SJSA1 (cell line): ENCODE results near the gene SH3BP5. TPM values are rescaled to one million over a fixed set of nuclear protein-coding genes. Genes with fewer than 3 reads are reported as not detected.
A peak's percentile ranks its signal among the peaks of the same experiment; 100 is the strongest.

Experiments used
- DNase-seq, 2 experiments: peaks; one replicate each; pipeline ENCODE4 v3.0.0-alpha.2; 2015 to 2020; ENCODE audit warnings: low spot score in 2 of 2, low read depth in 1 of 2
- H3K27ac ChIP-seq: fragments of 250-450 bp; sonication (Bioruptor Pico); 2 replicates; pipeline ENCODE4 v1.5.1; 2020; ENCODE audit warnings: mild to moderate bottlenecking, moderate library complexity
- H3K27me3 ChIP-seq: fragments of 250-450 bp; sonication (Bioruptor Pico); replicated peaks from 2 replicates; pipeline ENCODE4 v1.5.1; 2020; ENCODE audit warnings: mild to moderate bottlenecking, moderate library complexity
- H3K36me3 ChIP-seq: fragments of 250-450 bp; sonication (Bioruptor Pico); 2 replicates; pipeline ENCODE4 v1.5.1; 2020; ENCODE audit warnings: mild to moderate bottlenecking
- H3K4me1 ChIP-seq: fragments of 250-450 bp; sonication (Bioruptor Pico); replicated peaks from 2 replicates; pipeline ENCODE4 v1.6.1; 2021; ENCODE audit warnings: mild to moderate bottlenecking
- H3K4me3 ChIP-seq: fragments of 250-450 bp; sonication (Bioruptor Pico); 2 replicates; pipeline ENCODE4 v1.5.1; 2020; ENCODE audit warnings: mild to moderate bottlenecking
- H3K9me3 ChIP-seq: fragments of 250-450 bp; sonication (Bioruptor Pico); replicated peaks from 2 replicates; pipeline ENCODE4 v1.5.1; 2020; ENCODE audit warnings: mild to moderate bottlenecking
- total RNA-seq: library from RNA; depleted of rRNA; stranded (reverse); fragments of >200 nt; shearing (Covaris generic); gene quantifications from 2 replicates; pipeline ENCODE4 v1.2.3, GENCODE V29; 2014

The SH3BP5 gene
- total RNA-seq, 1 experiment from 2014 or later, result 7.6 TPM

DNA sequence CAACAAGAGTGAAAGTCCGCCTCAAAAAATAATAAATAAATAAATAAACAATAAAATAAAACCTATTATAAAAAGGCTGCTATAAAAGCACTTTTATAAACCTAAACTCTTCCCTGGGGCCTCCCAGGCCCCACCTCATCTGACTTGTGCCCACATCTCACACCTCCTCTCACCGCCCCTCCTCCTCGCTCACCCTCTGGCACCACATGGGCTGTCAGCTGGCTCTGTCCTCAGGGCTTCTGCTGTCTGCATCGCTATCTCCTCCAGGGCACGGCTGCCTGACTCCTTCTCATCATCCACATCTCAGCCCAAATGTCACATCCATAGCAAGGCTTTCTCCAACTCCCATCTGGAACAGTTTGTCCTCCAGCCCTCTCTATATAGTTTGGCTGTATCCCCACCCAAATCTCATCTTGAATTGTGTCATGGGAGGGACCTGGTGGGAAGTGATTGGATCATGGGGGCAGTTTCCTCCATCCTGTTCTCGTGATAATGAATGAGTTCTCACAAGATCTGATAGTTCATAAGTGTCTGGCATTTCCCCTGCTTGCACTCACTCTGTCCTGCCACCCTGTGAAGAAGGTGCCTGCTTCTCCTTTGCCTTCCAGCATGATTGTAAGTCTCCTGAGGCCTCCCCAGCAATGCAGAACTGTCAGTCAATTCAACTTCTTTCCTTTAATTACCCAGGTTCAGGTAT is 8.8 kb upstream of the SH3BP5 start:
- DNase-seq, result no peak
- Histone ChIP-seq H3K9me3 (no peaks in the 10 kb centered on the region), H3K36me3 (no peaks in the 10 kb centered on the region), H3K4me1 (no peaks in the 10 kb centered on the region), H3K27ac (no peak overlapping the region), H3K27me3 (no peaks in the 10 kb centered on the region), H3K4me3 (no peak overlapping the region)

DNA sequence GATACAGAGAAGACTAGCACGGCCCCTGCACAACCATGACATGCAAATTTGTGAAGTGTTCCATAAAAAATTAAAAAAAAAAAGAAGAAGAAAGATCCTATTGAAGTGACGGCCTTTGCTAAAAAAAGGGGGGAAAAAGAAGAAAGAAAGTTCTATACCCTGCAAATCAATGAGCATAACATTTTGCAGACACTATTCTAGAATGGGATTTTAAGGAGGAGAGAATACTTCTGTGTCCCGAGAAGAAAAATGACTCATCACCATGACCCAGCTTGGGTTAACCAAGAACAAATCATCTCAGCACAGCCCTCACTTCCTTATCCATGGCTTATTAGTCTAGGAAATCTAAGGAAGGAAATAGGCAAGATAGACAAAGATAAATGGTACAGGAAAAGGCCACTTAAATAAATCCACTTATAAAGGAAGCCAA is 7.4 kb upstream of the SH3BP5 start:
- H3K27ac ChIP-seq, result no peak overlapping the region
- DNase-seq, result no peak
- no peaks in the 10 kb centered on the region for H3K27me3 ChIP-seq
- H3K9me3 ChIP-seq, result no peaks in the 10 kb centered on the region
- no peak overlapping the region for H3K4me3 ChIP-seq
- H3K4me1 ChIP-seq, result no peaks in the 10 kb centered on the region
- H3K36me3 ChIP-seq, result no peaks in the 10 kb centered on the region

DNA sequence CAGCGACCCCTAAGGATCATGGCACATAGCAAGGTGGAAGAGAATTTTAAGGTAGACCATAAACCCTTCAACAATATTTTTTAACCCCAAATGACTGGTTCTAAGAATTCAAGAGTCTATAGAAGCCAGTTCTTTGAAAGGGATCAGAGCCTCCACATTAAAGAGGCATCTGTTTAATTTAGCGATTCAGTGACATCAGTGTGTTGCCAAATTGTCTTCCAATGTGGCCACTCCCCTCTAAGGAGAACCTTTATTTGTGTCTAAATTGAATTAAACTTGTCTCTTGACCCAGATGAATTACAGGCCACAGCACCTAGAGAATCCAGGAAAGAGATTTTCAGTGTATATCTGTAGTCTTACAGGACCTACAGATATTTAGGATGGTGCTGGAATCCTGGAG is 6.6 kb upstream of the SH3BP5 start:
- Histone ChIP-seq H3K4me3 (no peak overlapping the region), H3K36me3 (no peaks in the 10 kb centered on the region), H3K4me1 (no peaks in the 10 kb centered on the region), H3K27ac (no peak overlapping the region), H3K27me3 (no peaks in the 10 kb centered on the region), H3K9me3 (no peaks in the 10 kb centered on the region)
- no peak for DNase-seq

DNA sequence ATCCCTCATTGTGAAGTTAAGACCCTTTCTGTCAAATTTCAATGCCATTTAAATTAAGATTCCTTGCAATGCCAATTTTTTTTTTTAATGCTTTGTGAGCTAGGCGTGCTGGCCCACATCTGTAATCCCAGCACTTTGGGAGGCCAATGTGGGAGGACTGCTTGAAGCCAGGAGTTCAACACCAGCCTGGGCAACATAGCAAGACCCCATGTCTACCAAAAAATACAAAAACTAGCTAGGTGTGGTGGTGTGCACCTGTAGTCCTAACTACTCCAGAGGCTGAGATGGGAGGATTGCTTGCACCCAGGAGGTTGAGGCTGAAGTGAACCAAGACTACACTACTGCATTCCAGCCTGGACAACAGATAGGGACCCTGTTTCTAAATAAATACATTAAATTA is 5.6 kb upstream of the SH3BP5 start:
- H3K4me3 ChIP-seq, result no peak overlapping the region
- no peaks in the 10 kb centered on the region for H3K36me3 ChIP-seq
- no peaks in the 10 kb centered on the region for H3K9me3 ChIP-seq
- no peaks in the 10 kb centered on the region for H3K27me3 ChIP-seq
- DNase-seq, result no peak
- H3K27ac ChIP-seq, result no peak overlapping the region
- H3K4me1 ChIP-seq, result peaks cover 1% of the 10 kb centered on the region

DNA sequence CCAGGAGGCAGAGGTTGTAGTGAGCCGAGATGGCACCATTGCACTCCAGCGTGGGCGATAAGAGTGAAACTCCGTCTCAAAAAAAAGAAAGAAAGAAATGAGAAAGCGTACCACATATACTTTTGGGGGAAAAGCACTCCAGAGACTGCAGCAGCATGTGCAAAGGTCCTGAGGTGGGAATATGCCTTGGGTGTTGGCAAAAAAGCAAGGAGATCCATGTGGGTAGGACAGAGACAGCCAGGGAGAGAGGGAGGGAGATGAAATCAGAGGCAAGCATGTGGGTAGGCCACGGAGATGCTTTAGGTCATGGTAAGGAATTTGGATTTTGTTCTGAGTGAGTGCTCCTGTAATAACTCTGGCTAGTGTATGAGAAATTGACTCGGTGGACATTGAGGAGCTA is 3.7 kb upstream of the SH3BP5 start:
- Histone ChIP-seq H3K36me3 (peaks cover 3% of the 10 kb centered on the region; the same call in 1 of the 2 replicates), H3K27me3 (no peaks in the 10 kb centered on the region), H3K9me3 (no peaks in the 10 kb centered on the region), H3K4me3 (no peak overlapping the region), H3K4me1 (peaks cover 16% of the 10 kb centered on the region), H3K27ac (no peak overlapping the region)
- no peak for DNase-seq

DNA sequence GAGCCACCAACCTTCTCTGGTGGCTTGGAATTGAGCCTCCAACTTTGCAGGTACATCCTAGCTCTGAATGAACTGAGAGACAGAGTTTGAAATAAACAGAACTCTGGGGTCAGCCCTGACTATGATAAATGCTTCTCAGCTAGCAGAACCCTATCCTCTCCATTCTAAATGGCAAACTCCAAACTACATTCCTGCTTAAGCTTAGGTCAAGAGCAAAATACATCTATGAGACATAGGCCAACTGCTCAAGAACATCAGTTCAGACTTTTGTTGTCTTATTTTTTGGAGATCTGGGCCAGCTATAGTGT is 1.5 kb upstream of the SH3BP5 start:
- Histone ChIP-seq H3K36me3 (peaks cover 3% of the 10 kb centered on the region; the same call in 1 of the 2 replicates), H3K27me3 (no peaks in the 10 kb centered on the region), H3K27ac (no peak overlapping the region)

DNA sequence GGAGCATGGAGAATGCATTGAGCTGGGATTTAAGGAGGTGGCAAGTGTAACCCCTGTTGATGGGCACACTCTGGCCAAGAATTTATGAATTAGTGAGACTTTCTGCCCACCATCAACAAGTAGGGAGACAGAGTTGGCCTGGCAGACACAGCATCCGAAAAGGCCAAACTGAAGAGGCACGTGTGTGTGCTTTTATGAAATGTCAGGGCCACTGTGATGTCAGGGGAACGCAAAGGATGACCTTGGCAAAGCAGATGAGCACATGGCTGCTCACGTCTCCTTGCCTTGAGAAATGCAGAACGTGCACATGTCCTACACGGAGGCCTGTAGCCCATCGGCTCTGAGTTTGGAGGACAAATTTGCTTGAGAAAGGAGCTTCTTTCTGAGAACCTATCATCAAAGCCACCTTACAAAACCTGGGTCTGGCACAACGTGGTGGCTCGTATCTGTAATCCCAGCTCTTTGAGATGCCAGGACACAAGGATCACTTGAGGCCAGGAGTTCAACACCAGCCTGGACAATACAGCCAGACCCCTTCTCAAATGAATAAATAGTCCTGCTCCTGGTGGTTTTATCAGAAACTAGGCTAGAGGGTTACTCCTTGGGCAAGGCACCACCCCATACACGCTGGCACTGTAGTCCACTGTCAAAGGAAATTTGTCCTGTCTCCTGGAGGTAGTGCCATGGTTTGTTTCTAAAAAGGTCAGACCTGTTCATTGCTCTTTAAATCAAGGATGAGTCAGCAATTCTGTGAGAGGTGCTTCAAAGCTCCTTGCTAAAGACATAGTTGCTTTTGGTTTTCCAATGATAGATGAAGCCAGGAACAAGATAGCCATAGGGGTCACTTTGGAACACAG is 941 bp upstream of the SH3BP5 start:
- H3K36me3 ChIP-seq, result peaks cover 3% of the 10 kb centered on the region; the same call in 1 of the 2 replicates
- no peak for DNase-seq
- H3K9me3 ChIP-seq, result no peaks in the 10 kb centered on the region
- no peak overlapping the region for H3K27ac ChIP-seq
- peaks cover 16% of the 10 kb centered on the region for H3K4me1 ChIP-seq
- H3K27me3 ChIP-seq, result no peaks in the 10 kb centered on the region
- H3K4me3 ChIP-seq, result no peak overlapping the region

More for the DNA sequence above, 1.5 kb upstream of the SH3BP5 start:
- DNase-seq, result no peak
- H3K9me3 ChIP-seq, result no peaks in the 10 kb centered on the region
- H3K4me3 ChIP-seq, result no peak overlapping the region
- peaks cover 16% of the 10 kb centered on the region for H3K4me1 ChIP-seq

DNA sequence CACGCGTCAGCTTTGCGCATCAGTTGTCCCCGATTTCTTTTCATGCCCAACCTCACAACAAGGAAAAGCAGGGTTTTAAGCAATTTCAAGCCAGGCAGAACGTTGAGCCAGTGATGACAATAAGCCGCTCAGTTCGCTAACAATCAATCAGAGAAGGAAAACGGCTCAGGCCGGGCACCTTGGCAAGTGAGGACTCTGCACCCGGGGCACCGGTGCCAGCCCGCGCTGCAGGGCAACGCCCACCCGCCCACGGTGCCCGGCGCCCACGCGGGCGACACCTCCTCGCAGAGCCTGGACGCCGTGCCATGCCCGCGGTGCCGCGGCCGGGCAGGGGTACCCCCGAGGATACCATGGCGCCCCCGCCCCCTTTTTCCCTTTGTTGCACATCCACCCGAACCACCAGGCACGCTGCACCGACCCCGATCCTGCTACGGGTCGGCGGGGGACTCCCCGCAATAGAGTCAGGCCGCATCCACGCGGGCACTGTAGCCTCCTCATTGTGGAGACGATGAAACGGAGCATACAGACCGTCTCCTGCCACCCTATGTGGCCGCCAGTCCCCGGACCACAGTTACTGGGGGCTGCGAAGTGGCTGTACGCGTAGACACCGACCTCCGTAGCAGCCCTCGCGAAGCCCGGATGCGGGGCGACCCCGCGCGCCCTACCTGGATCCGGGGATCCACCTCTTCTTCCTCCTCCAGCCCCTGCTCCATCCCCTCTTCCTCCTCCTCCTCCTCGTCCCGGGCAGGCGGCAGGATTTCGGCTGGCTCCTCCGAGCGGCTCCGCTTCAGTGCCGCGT is 581 bp downstream of the SH3BP5 start:
- H3K27me3 ChIP-seq, result no peaks in the 10 kb centered on the region
- H3K27ac ChIP-seq, result no peak overlapping the region
- DNase-seq, result peak in 1 of 2 experiments; percentile 38

DNA sequence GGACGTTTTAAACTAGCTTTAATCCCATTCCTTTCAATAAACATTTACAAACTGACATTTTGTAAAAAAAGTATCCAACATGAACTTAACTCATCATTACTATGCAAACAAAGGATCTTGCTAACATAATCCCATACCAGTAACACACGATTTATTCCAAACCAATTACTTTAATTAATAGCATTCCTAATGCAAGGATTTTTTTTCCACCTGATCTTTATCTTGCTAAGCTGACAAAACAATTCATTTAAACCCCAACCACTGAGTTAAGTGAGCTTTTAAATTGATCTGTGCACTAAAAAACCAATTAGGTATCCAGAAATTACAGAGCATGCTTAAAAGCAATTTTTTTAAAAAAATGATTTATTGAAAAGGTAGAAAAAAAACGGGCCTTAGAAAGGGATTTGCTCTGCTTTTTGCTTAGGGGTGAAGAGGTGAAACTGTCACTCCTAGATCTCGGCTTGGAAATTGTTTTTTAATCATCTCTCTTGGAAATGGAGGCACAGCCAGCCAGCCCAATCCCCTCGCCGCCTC is 1.2 kb downstream of the SH3BP5 start:
- H3K9me3 ChIP-seq, result no peaks in the 10 kb centered on the region
- H3K36me3 ChIP-seq, result peaks cover 3% of the 10 kb centered on the region; the same call in 1 of the 2 replicates
- H3K27me3 ChIP-seq, result no peaks in the 10 kb centered on the region
- no peak overlapping the region for H3K27ac ChIP-seq
- peaks cover 18% of the 10 kb centered on the region for H3K4me1 ChIP-seq
- DNase-seq, result no peak
- H3K4me3 ChIP-seq, result peak overlapping the region; percentile 84

More for the DNA sequence above, 581 bp downstream of the SH3BP5 start:
- H3K36me3 ChIP-seq, result peaks cover 3% of the 10 kb centered on the region; the same call in 1 of the 2 replicates
- H3K4me1 ChIP-seq, result peaks cover 16% of the 10 kb centered on the region
- H3K9me3 ChIP-seq, result no peaks in the 10 kb centered on the region
- peak overlapping the region; percentile 84 for H3K4me3 ChIP-seq

DNA sequence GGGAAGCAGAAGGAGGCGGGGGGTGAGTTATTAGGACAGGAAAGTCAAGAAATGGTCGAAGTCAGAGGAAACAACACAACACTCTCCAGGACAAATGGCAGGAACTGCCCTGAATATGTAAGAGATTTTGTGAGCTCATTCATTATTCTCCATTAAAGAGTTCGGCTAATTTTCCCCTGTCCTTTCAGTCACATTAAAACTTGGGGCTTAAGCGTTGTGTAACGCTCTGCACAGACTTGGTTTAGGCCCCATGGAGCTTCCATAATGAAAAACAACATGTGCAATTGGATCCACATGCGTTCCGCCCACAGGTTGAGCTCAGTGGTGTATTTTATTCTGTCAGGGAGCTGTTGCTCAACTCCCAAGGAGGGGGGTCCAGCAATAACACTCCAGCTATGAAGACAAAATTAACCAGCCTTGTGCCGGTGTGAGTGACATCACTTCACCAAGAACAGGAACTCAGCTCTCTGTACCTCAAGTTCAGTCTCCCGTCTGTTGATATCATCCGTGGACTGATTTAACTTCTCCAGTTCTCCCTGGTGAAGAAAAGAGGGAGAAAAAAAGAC is 2.3 kb downstream of the SH3BP5 start:
- H3K4me3 ChIP-seq, result no peak overlapping the region
- no peaks in the 10 kb centered on the region for H3K27me3 ChIP-seq
- peaks cover 28% of the 10 kb centered on the region for H3K4me1 ChIP-seq
- H3K27ac ChIP-seq, result no peak overlapping the region
- peaks cover 3% of the 10 kb centered on the region; the same call in 1 of the 2 replicates for H3K36me3 ChIP-seq
- DNase-seq, result no peak
- no peaks in the 10 kb centered on the region for H3K9me3 ChIP-seq

DNA sequence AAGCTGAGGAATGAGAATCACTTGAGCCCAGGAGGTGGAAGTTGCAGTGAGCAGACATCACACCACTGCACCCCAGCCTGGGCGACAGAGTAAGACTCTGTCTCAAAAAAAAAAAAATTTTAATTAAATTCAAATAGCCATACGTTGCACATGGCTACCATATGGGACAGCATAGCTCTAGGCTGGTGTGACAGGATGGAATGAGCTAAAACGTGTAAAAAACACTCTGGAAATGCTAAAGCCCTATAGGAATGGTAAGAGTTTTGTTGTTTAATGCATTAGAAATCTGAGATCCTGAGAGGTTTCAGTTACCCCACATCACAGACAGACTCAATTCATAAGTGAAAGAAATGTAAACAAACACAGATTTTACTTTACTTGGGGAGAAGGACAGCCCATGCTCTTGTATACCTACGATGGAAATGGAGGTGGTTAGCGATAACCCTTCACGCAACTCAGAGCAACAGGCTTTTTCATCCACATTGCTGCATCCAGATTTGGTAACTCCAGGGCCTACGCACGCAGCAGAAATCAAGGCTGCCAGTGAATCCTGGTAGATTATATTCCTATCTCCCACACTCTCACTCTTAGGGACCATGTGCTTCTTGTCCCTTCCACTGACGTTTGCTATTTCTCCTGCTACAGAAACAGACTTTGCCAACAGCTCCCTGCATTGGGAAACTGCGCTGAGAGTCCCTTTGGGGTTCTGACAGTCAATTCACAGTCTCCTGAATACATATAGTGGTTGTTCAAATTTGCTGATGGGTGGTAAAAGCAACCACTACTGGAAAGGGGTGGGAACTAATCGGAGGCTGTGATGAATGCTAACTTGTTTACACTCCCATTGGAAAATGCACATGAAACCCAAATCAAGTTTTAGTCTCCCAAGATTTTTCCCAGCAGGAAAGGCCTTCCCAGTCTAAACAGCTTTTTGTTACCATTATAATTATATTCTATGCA is 3.1 kb downstream of the SH3BP5 start:
- no peak for DNase-seq
- peaks cover 36% of the 10 kb centered on the region for H3K4me1 ChIP-seq
- no peaks in the 10 kb centered on the region for H3K27me3 ChIP-seq
- H3K27ac ChIP-seq, result no peak overlapping the region
- H3K4me3 ChIP-seq, result no peak overlapping the region
- no peaks in the 10 kb centered on the region for H3K9me3 ChIP-seq
- H3K36me3 ChIP-seq, result peaks cover 3% of the 10 kb centered on the region; the same call in 1 of the 2 replicates

DNA sequence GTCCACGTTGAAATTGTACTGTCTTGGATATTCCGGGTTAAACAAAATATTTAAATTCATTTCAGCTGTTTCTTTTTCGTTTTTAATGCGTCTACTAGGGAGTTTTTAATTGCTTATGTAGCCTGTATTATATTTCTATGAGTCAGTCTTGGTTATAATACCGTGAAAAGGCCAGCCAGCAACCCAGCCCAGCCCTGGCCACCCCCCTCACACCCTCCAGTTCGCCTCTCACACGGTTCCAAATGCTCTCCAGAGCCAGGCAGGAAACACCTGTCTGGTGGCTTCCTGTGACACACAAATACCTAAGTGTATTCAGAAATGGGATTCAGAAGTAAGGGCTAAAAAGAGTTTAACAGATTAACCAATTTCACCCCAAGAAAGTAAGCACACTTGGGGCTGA is 4.4 kb downstream of the SH3BP5 start:
- no peaks in the 10 kb centered on the region for H3K9me3 ChIP-seq
- no peak for DNase-seq
- H3K4me1 ChIP-seq, result peaks cover 36% of the 10 kb centered on the region
- no peaks in the 10 kb centered on the region for H3K27me3 ChIP-seq
- no peak overlapping the region for H3K4me3 ChIP-seq
- no peak overlapping the region for H3K27ac ChIP-seq
- H3K36me3 ChIP-seq, result peaks cover 3% of the 10 kb centered on the region; the same call in 1 of the 2 replicates
